NOMO-1 treated with DMSO at 0.1 percent for 48 hours (cell line): ENCODE data around the gene SNX30.

Source experiments
- DNase-seq: peaks from one replicate; lab custom pipeline; 2025; ENCODE audit not compliant: unreplicated experiment; lab: John Stamatoyannopoulos, UW

Gene SNX30

GRCh38 chr9:112819635-112820496 lies 69.3 kb downstream of the SNX30 start:
- DNase-seq, result peak; percentile 35

- DNase-seq, result no peak
These were observed 70.3 kb downstream of the SNX30 start for GRCh38 chr9:112820881-112821280.

DNA sequence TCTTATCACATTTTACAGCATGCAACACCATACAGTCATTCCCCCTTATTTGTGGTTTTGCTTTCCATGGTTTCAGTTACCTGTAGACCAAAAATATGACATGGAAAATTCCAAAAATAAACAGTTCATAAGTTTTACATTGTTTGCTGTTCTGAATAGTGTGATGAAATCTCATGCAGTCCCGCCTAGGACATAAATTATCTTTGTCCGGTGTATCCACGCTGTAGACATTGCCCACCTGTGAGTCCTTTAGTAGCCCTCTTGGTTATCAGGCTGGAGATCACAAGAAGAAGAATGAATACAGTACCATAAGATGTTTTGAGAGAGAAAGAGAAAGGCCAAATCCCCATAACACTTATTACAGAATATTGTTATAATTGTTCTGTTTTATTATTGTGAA lies 72.1 kb downstream of the SNX30 start:
- DNase-seq, result no peak

GRCh38 chr9:112823257-112823656 lies 72.7 kb downstream of the SNX30 start:
- no peak for DNase-seq

GRCh38 chr9:112831281-112831851 lies 80.8 kb downstream of the SNX30 start:
- DNase-seq, result peak; percentile 46

DNA sequence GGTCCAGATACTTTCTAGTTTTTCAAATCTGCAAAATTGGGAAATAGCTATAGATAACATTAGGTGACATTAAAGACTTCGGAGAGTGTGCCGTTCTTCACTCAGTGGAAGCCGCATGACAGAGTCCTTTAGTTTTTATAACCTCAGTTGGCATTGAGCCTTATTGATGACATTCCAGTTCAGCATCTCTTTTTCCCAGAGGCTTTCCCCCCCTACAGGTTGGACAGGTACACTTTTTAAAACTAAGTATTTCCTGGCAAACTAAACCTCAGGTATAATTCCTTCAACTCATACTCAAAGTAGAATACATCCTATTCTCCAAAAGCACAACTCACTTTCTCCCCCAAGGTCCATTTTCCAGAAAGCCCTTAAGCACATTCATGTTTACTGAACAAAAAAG lies 81.4 kb downstream of the SNX30 start:
- no peak for DNase-seq

GRCh38 chr9:112833081-112833480 lies 82.5 kb downstream of the SNX30 start:
- DNase-seq, result no peak

DNA sequence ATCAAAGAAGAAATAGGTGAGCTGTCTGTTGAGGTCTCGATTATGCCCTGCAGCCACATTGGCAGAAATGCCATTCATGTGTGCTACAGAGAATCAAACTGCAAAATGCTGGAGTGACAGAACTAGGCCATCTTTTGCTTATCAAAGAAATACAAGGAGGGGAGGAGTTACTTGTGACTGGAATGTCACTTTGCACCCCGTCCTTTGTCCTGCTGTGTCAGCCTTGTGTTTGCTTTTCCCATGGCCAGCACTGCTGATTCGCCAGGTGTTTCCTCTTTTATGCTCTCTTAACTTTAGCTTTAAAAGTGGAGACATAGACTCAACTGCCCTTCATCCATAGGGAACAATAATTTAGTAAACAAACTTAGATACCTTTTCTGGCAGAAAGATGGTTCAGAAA lies 85.8 kb downstream of the SNX30 start:
- DNase-seq, result no peak

DNA sequence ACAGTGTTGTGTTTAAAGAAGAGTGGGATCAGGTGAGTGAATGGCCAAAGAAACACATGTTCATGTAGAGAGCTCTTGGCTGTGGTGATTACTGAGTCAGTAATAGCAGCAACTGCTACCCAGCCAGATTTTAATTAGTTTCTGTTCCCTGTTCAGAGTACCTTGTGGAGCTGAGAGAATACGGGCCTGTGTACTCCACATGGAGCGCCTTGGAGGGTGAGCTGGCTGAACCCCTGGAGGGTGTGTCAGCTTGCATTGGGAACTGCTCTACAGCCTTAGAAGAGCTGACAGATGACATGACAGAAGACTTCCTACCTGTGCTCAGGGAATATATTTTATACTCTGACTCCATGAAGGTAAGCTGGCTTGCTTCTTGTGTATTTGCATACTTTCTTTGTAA lies 87.8 kb downstream of the SNX30 start:
- peak; percentile 29 for DNase-seq

DNA sequence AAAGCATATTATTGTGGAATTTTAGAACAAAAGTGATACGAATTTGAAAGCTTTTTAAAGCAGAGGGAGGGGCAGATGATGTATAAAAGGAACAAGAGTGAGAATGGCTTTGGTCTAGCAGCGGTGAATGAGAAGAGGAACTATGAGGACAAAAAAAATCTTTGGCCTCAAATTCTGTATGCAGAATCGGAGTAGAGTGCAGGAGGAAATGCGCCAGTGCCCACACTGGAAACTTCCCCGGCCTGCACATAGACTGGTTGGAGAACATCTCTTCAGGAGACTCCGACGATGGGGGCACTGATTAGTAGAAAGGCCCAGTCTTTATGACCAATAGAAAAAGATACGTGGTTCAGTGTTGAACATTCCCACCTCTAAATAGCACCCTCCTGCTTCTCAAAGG lies 88.8 kb downstream of the SNX30 start:
- DNase-seq, result peak; percentile 45

DNA sequence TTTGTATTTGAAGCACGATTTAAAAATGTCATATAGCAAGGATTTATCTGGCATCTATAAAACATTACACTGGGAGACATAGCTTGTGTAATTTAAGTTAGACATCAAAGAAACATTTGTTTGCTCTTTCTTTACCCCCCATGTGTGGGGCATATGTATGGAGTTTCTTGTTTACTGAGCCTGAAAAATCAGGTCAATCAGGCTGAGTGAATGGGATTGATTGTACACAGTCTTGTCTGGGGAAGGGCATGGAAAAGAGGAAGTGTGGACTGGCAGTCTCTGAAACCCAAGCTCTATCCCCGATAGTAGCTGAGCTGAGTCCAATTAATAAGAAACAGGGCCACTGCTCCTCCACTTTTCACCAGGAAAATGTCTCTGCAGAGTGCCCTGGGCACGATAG lies 90.7 kb downstream of the SNX30 start:
- peak; percentile 40 for DNase-seq

- DNase-seq, result no peak
These were observed 92.0 kb downstream of the SNX30 start for GRCh38 chr9:112842555-112842954.

- DNase-seq, result peak; percentile 68
These were observed 94.4 kb downstream of the SNX30 start for GRCh38 chr9:112844771-112845542.

- DNase-seq, result no peak
These were observed 96.2 kb downstream of the SNX30 start for GRCh38 chr9:112846528-112847488.

DNA sequence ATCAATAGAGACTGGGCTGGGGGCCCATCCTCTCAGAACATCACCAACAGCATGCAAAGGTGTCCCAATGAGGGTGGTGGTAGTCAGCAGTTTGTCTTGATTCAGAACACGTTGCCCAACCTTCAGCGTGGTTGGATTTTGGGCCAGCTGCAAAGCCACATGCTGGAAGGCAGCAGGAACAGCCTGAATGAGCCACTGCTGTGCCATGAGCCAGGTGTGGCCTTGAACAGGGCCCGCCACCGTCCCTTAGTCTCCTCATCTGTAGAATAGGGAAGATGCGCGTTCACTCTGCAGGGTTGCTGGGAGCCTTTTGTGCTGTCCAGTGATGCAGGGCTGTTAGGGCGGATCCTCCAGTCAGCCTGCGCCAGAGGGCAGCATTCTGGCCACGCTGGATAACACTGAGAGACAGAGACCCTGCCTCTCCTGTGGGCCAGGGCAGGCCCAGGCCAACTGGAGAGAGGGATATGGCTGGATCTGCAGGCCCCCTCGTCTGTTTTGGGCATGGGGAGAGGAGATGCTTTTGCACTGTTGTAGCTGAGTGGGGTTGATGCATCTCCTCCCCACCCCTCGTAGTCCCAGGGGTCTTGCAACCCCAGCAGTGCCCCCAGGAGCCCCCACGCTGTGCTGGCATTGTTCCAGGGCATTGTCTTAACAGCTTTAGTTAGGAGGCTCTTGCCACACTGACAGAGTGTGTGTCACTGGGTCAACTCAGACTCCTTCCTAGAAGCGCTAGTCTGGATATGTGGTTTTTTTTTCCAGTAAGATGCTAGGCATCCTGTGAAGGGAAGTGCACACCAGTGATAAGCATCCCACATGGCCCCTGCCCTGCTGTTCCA lies 98.0 kb downstream of the SNX30 start:
- no peak for DNase-seq

DNA sequence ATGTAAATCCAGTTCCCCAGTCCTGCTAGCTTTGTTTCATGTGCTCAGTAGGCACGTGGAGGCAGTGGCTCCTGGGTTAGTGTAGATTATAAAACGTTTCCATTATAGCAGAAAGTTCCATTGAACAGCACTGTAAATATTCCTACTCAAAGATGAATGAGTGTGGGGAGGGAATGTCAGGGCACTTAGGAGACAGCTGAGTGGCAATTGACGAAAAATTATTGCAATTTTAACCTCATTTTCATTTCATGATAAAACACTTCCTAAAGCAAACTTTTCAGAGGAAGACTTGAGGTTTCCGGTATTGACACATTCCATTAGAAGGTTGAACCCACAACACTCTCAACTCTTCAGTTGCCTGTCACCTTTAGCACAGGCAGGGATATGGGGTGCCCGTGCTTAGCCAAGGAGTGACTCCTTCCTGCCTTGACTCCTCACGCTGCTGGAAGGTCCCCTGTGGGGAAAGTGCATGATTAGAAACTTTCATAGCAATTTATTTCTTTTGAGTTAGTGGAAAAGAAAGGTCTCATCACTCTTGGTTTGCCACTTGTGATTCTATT lies 98.9 kb downstream of the SNX30 start:
- DNase-seq, result peak; percentile 22

- DNase-seq, result no peak
These were observed 100.3 kb downstream of the SNX30 start for GRCh38 chr9:112850840-112851239.

GRCh38 chr9:112852741-112853504 lies 102.4 kb downstream of the SNX30 start:
- no peak for DNase-seq
